Effector memory CD8-positive, alpha-beta T cell (primary cell): Measurements from ENCODE around the gene SPATA31C1.
A peak's percentile ranks its signal among the peaks of the same experiment; 100 is the strongest.
"Not testable (repeated sequence)": the region's sequence is repeated elsewhere in the genome, so short reads cannot be mapped to it uniquely, and the experiment has no call there.

Experiments used
- ATAC-seq: fragments of 150-1000 bp; cut with Tn5 transposase; replicated peaks from 2 replicates; pipeline ENCODE4 v1.10.0; 2021; ENCODE audit warnings: mild to moderate bottlenecking, moderate library complexity
- DNase-seq, 3 experiments: peaks; one replicate each; pipeline ENCODE4 v3.0.0; 2021
- H3K27ac Mint-ChIP-seq, 2 donors: one replicate each; pipeline ENCODE4 v1.8.0; 2022; ENCODE audit warnings: mild to moderate bottlenecking in 2 of 2, mixed read lengths in 2 of 2, moderate library complexity in 2 of 2
- H3K27me3 Mint-ChIP-seq, 2 donors: one replicate each; pipeline ENCODE4 v1.8.0; 2022; ENCODE audit warnings: mixed read lengths in 2 of 2
- H3K36me3 Mint-ChIP-seq: one replicate; pipeline ENCODE4 v1.8.0; 2022; ENCODE audit warnings: mild to moderate bottlenecking, moderate library complexity, mixed read lengths; ENCODE audit not compliant: insufficient read depth
- H3K4me1 Mint-ChIP-seq, 2 donors: one replicate each; pipeline ENCODE4 v1.8.0; 2022; ENCODE audit warnings: low read depth in 2 of 2, mixed read lengths in 2 of 2
- H3K4me3 Mint-ChIP-seq, 2 donors: one replicate each; pipeline ENCODE4 v1.8.0; 2022; ENCODE audit warnings: mild to moderate bottlenecking in 2 of 2, mixed read lengths in 2 of 2, moderate library complexity in 2 of 2
- H3K9me3 Mint-ChIP-seq, 2 donors: one replicate each; pipeline ENCODE4 v1.8.0; 2022; ENCODE audit warnings: mixed read lengths in 2 of 2

SPATA31C1 gene

GRCh38 chr9:87934444-87934843 lies 16.7 kb downstream of the SPATA31C1 start:
- H3K4me3 Mint-ChIP-seq, DNase-seq, H3K36me3 Mint-ChIP-seq, H3K27me3 Mint-ChIP-seq, ATAC-seq, H3K27ac Mint-ChIP-seq, H3K4me1 Mint-ChIP-seq, H3K9me3 Mint-ChIP-seq: not testable (repeated sequence)

DNA sequence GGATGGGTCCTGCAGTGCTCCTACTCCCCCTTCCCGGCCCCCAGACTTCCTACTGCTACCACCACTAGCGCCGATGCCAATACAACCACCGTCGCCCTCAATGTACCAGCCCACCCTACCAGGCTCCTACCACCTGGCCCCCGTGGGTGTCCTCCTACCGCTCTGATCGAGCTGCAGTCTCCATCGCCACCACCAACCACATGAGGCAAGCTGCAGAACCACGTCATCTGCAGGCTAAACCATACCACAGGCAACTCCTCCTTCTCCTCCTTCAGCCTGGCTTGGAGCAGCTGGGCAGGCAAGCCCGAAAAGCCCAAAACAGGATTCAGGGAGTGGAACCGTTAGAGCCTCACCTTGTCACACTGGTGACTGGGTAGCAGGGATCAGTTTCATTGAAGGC lies 19.6 kb downstream of the SPATA31C1 start:
- not testable (repeated sequence) for DNase-seq, H3K27ac Mint-ChIP-seq, H3K4me1 Mint-ChIP-seq, H3K4me3 Mint-ChIP-seq, H3K27me3 Mint-ChIP-seq, ATAC-seq, H3K9me3 Mint-ChIP-seq, H3K36me3 Mint-ChIP-seq

DNA sequence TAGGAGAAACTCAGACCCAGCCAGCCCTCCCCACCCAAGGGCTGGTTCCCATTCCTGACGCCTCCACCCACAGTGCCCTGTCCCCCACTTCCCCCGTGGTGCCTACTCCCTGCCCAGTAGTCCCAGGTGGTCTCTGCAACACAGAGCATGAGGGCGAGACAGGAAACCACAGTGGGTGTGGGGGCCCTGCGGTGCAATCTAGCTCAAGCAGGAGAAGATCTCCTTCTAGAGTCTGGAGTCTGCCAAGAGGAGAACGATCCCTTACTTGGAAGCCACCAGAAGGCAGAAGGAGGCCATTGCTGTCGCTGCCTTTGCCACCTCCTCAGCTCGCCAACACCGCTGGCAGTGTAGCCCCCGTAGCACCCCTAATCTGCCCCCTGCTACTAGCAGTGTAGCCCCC lies 20.2 kb downstream of the SPATA31C1 start:
- not testable (repeated sequence) for H3K27ac Mint-ChIP-seq, H3K27me3 Mint-ChIP-seq, H3K4me1 Mint-ChIP-seq, H3K36me3 Mint-ChIP-seq, H3K9me3 Mint-ChIP-seq, DNase-seq, H3K4me3 Mint-ChIP-seq, ATAC-seq

DNA sequence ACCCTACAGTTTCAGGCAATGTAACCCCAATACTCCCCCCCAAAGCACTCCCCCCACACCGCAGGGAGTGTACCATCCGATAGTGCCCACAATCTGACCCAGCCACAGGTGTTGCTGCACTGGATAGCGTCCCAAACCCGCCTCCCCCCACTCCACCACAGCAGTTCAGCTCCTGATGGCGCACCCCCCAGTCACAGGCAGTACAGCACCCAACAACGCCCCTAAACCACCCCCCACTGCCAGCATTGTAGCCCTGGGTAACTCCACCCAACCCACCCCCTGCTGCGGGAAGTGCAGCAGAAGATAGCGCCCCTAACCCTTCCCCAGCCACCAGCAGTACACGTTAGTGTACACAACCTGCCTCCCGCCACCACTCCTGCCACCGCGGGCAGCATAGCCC lies 20.6 kb downstream of the SPATA31C1 start:
- H3K27ac Mint-ChIP-seq, DNase-seq, H3K4me1 Mint-ChIP-seq, ATAC-seq, H3K36me3 Mint-ChIP-seq, H3K4me3 Mint-ChIP-seq, H3K9me3 Mint-ChIP-seq, H3K27me3 Mint-ChIP-seq: not testable (repeated sequence)

DNA sequence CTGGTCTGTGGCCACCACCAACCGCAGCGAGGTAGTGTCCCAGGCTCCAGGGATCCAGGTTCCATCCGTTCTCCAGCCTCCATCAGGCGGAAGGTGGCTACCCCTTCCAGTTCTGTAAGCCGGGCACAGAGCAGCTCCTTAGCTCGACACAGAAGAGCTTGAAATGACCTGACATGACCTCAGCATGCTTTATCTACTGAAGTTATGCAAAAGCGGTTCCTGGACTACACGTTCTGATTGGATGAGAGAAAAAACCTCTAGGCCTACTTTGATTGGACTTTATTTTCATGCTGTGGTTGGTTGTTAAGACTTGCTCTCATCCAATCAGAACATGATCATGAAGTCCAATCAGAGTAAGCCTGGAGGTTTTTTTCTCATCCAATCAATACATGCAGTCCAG lies 21.3 kb downstream of the SPATA31C1 start:
- DNase-seq, H3K4me3 Mint-ChIP-seq, H3K9me3 Mint-ChIP-seq, H3K27ac Mint-ChIP-seq, H3K4me1 Mint-ChIP-seq, H3K27me3 Mint-ChIP-seq, ATAC-seq, H3K36me3 Mint-ChIP-seq: not testable (repeated sequence)

DNA sequence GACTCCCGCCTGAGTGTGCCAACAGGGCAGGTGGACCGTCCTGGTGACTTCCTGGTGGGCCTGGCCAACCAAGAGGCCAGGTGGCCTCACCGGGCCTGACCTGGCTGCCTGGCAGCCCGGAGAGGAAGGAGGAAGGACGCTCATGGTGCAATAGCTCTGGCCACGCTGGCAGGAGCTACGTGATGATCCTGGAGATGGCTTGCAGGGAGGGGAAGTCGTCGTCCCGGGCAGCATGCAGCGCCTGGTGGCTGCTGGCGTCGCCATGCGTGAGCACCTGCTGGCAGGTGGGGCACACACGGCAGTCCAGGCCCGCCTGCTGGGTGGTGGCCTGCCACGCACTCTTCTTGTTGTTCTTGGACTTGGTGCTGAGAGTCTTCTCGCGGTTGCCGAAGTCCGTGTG lies 26.3 kb downstream of the SPATA31C1 start:
- H3K9me3 Mint-ChIP-seq: no peaks in the 10 kb centered on the region
- H3K36me3 Mint-ChIP-seq: peaks cover 4% of the 10 kb centered on the region
- DNase-seq: no peak
- H3K27me3 Mint-ChIP-seq: peaks cover 24 to 40% of the 10 kb centered on the region in 2 donors
- H3K27ac Mint-ChIP-seq: no peak overlapping the region
- ATAC-seq: no peak
- H3K4me1 Mint-ChIP-seq: peaks cover 0 to 1% of the 10 kb centered on the region in 2 donors
- peak overlapping the region in 1 of 2 donors; percentile 14 for H3K4me3 Mint-ChIP-seq

DNA sequence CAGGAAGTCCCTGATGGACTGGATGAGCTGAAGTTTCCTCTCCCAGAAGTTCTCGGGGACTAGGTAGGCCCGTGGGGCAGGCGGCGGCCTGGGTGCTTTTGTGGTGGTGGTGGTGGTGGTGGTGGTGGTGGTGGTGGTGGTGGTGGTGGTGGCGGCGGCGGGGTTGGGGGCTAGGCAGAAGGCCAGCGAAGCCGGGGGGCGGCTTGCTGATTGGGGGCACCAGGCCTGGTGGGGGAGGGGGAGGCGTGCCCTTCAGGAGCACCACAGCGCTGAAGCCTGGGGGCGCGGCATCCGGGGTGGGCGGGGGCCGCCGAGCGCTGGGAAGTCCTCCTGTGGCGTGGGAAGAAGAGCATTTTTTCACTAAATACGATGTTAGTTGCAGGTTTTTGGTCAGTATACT lies 26.9 kb downstream of the SPATA31C1 start:
- H3K9me3 Mint-ChIP-seq: peaks cover 1 to 2% of the 10 kb centered on the region in 2 donors
- H3K27ac Mint-ChIP-seq: no peak overlapping the region
- H3K27me3 Mint-ChIP-seq: peaks cover 30 to 43% of the 10 kb centered on the region in 2 donors
- peaks cover 4% of the 10 kb centered on the region for H3K36me3 Mint-ChIP-seq
- ATAC-seq (no peak), DNase-seq (no peak)
- H3K4me3 Mint-ChIP-seq: peak overlapping the region in 1 of 2 donors; percentile 14
- peaks cover 0 to 1% of the 10 kb centered on the region in 2 donors for H3K4me1 Mint-ChIP-seq

DNA sequence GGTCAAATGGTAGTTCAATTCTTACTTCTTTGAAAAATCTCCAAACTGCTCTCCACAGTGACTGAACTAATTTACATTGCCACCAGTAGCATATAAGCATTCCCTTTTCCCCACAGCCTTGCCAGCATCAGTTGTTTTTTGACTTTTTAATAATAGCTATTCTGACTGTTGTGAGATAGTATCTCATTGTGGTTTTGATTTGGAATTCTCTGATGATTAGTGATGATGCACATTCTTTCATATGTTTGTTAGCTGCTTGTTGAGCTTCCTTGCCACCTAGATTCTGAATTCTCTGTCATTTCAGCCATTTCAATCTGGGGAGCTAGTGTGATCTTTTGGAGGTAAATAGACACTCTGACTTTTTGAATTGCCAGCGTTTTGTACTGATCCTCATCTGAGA lies 32.5 kb downstream of the SPATA31C1 start:
- H3K4me1 Mint-ChIP-seq: peaks cover 0 to 3% of the 10 kb centered on the region in 2 donors
- ATAC-seq: no peak
- no peak overlapping the region for H3K27ac Mint-ChIP-seq
- no peaks in the 10 kb centered on the region for H3K36me3 Mint-ChIP-seq
- peaks cover 33 to 52% of the 10 kb centered on the region in 2 donors for H3K27me3 Mint-ChIP-seq
- DNase-seq: no peak
- H3K4me3 Mint-ChIP-seq: no peak overlapping the region
- peaks cover 5 to 10% of the 10 kb centered on the region in 2 donors for H3K9me3 Mint-ChIP-seq

DNA sequence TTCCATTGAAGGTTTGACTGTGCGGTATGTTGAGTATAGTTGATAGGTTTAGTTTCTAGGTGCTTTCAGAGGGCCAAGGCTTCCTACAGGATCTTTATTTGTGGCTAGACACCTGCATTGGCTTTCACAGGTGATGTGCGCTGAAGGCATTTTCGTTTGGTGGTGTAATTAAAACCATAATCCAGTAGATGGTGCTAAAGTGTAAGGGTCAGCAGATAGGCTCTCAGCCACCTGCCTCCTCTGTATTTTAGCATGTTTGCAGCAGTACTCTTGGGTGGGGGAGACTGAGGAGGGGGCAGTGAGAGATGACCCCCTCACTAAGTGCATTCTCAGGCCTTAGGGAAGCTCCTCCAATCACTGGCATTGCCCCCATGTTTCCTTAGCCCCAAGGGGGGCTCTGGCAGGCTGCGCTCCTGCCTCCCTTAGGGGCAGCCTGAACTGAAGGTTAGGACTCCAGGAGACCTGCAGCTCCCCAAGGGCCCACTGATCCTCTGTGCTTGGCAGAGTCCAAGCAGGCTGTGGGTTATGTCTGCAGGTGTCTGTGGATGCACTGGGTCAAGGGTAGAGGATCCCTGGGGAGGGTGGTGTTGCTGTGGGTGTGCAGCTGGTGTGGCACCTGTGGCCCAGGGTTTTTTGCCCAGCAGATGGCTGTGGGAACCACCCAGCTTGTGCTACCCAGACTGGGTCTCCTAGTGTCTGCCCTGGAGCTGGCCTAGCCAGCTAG lies 33.2 kb downstream of the SPATA31C1 start:
- ATAC-seq: no peak
- Mint-ChIP-seq H3K9me3 (peaks cover 5 to 10% of the 10 kb centered on the region in 2 donors), H3K4me3 (no peak overlapping the region)

GRCh38 chr9:87954230-87954629 lies 36.5 kb downstream of the SPATA31C1 start:
- no peak overlapping the region for H3K4me3 Mint-ChIP-seq
- H3K9me3 Mint-ChIP-seq: peaks cover 5 to 10% of the 10 kb centered on the region in 2 donors
- no peak overlapping the region for H3K27ac Mint-ChIP-seq
- H3K4me1 Mint-ChIP-seq: peaks cover 2 to 3% of the 10 kb centered on the region in 2 donors
- peaks cover 17 to 46% of the 10 kb centered on the region in 2 donors for H3K27me3 Mint-ChIP-seq
- H3K36me3 Mint-ChIP-seq: no peaks in the 10 kb centered on the region
- ATAC-seq (no peak), DNase-seq (no peak)

More for the DNA sequence above, 33.2 kb downstream of the SPATA31C1 start:
- no peak for DNase-seq
- Mint-ChIP-seq H3K36me3 (no peaks in the 10 kb centered on the region), H3K27me3 (peaks cover 33 to 47% of the 10 kb centered on the region in 2 donors), H3K4me1 (peaks cover 0 to 2% of the 10 kb centered on the region in 2 donors), H3K27ac (no peak overlapping the region)

DNA sequence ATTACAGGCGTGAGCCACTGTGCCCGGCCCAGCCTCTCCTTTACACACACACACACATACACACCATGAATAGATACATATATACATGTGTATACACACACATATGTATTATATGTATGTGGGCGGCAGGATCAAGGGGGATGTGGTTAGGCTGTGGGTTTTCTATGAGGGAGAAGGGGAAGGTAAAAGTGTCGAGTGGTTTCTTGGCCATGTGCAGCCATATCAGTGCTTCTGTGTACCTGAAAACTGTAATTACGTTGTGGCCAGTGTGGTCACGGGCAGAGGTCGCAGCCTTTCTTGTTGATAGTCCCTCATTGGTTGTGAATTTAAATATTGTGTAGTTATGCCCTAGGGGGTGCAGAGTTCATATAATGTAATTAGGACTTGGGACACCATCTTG lies 40.1 kb downstream of the SPATA31C1 start:
- H3K4me1 Mint-ChIP-seq: peaks cover 2 to 3% of the 10 kb centered on the region in 2 donors
- no peak for ATAC-seq
- no peaks in the 10 kb centered on the region for H3K9me3 Mint-ChIP-seq
- peaks cover 32 to 62% of the 10 kb centered on the region in 2 donors for H3K27me3 Mint-ChIP-seq
- H3K36me3 Mint-ChIP-seq: no peaks in the 10 kb centered on the region
- DNase-seq: no peak
- no peak overlapping the region for H3K4me3 Mint-ChIP-seq
- H3K27ac Mint-ChIP-seq: no peak overlapping the region

- Mint-ChIP-seq H3K27ac (no peak overlapping the region), H3K4me3 (no peak overlapping the region), H3K4me1 (peaks cover 2 to 3% of the 10 kb centered on the region in 2 donors), H3K9me3 (no peaks in the 10 kb centered on the region), H3K27me3 (peaks cover 35 to 66% of the 10 kb centered on the region in 2 donors), H3K36me3 (no peaks in the 10 kb centered on the region)
- DNase-seq (no peak), ATAC-seq (no peak)
Measured at GRCh38 chr9:87958591-87958990, 40.8 kb downstream of the SPATA31C1 start.

DNA sequence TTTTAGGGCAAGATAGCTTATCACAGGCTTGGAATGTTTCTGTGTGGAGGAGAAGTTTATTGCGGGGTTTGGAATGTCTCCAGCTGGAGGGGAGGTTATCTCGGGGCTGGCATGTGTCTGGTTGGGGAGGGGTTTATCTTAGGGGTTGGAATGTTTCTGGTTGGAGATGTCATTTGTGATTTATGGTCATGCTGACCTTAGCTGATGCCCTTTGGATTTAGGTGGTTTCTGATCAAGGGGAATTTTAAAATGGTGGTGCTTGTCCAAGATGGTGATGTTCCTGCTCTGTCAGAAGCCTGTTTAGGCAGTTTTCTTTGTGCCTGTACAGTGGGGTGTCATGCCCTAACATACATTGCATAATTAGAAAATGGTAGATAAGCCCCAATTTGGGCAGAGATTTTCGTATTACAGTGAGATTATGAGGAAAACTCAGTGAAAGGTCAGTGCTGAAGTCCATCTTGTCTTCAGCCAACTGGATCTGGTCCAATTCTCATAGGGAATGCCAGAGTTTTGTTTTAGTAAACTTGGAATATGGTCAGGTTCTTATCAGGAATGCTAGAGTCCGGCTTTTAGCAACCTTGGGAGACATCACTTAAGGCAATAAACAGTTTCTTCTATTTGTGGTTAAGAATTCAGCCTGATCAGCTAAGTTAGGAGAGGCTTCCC lies 42.3 kb downstream of the SPATA31C1 start:
- Mint-ChIP-seq H3K27ac (no peak overlapping the region), H3K4me1 (peaks cover 0 to 3% of the 10 kb centered on the region in 2 donors), H3K9me3 (no peaks in the 10 kb centered on the region), H3K4me3 (no peak overlapping the region), H3K36me3 (no peaks in the 10 kb centered on the region), H3K27me3 (peaks cover 35 to 60% of the 10 kb centered on the region in 2 donors)
- DNase-seq (no peak), ATAC-seq (no peak)

DNA sequence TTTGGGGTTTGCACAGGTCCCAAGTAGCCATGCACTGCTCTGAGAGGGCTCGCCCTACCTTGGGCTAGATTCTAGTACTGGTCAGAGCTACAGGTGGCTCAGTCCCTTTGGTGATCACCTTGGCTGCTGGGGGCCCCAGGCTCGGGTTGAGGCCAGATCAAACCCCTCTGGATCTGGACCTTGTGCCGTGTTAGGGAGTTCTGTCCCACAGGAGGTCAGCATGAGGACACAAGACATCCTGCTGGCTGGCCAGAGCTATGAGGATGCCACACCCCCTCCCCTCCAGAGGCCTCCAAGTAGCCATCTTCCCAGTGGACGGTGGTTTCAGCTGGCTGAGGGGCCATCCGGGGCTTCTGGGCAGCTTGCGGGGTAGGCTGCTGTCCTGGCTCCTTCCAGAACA lies 46.0 kb downstream of the SPATA31C1 start:
- no peak overlapping the region for H3K27ac Mint-ChIP-seq
- no peaks in the 10 kb centered on the region for H3K9me3 Mint-ChIP-seq
- no peak overlapping the region for H3K4me3 Mint-ChIP-seq
- DNase-seq (no peak), ATAC-seq (no peak)
- H3K36me3 Mint-ChIP-seq: no peaks in the 10 kb centered on the region
- H3K4me1 Mint-ChIP-seq: no peaks in the 10 kb centered on the region
- peaks cover 35 to 47% of the 10 kb centered on the region in 2 donors for H3K27me3 Mint-ChIP-seq
